Panc1 (cell line): Measurements from ENCODE around the gene SRSF3. TPM values are rescaled to one million over a fixed set of nuclear protein-coding genes. Genes with fewer than 3 reads are reported as not detected.

Source experiments
- ATAC-seq: fragments of 200-7000 bp; cut with Tn5 transposase; 2 replicates; pipeline ENCODE4 v1.9.1; 2020; ENCODE audit warnings: mild to moderate bottlenecking, moderate library complexity
- BruUV-seq: library from RNA; stranded (reverse); fragments of 400-500 nt; replicated peaks from 2 replicates; lab custom pipeline; 2021; lab: Mats Ljungman, UMichigan
- CTCF ChIA-PET: fragments of 300-600 bp; sonication (Branson Sonifier 250); formaldehyde crosslinking; loops from one replicate; lab custom pipeline; 2022; ENCODE audit warnings: antibody characterized with exemption; lab: Charles Lee
- POLR2A ChIA-PET: fragments of 300-600 bp; sonication (Branson Sonifier 250); formaldehyde crosslinking; loops from one replicate; lab custom pipeline; 2022; ENCODE audit warnings: antibody characterized with exemption; lab: Charles Lee
- DNase-seq: peaks from one replicate; pipeline ENCODE4 v3.0.0-alpha.2; 2010; ENCODE audit warnings: low read depth, low spot score
- H3K27ac ChIP-seq: 2 replicates; pipeline ENCODE4 v1.5.1; 2011; ENCODE audit warnings: mild to moderate bottlenecking, low read length, inconsistent platforms
- H3K27me3 ChIP-seq: fragments of 200-500 bp; sonication (Bioruptor generic); 2 replicates; pipeline ENCODE4 v1.6.0; 2014; ENCODE audit warnings: low read length, inconsistent platforms; ENCODE audit not compliant: control insufficient read depth, insufficient read depth
- H3K36me3 ChIP-seq: fragments of 200-500 bp; sonication (Bioruptor generic); 2 replicates; pipeline ENCODE4 v1.5.1; 2014; ENCODE audit warnings: inconsistent platforms, mild to moderate bottlenecking, low read length, moderate library complexity; ENCODE audit not compliant: control insufficient read depth, insufficient read depth
- H3K4me1 ChIP-seq: 2 replicates; pipeline ENCODE4 v1.5.1; 2011; ENCODE audit warnings: inconsistent platforms, mild to moderate bottlenecking, low read length, moderate library complexity; ENCODE audit not compliant: control insufficient read depth, insufficient read depth
- H3K4me3 ChIP-seq, 2 experiments: 2 replicates each; pipeline ENCODE4 v1.5.1; 2011 to 2012; ENCODE audit warnings: low read depth in 2 of 2, low read length in 2 of 2, mild to moderate bottlenecking in 2 of 2, inconsistent platforms in 1 of 2, moderate library complexity in 1 of 2
- H3K9me3 ChIP-seq: fragments of 200-500 bp; sonication (Bioruptor generic); 2 replicates; pipeline ENCODE4 v1.5.1; 2014; ENCODE audit warnings: low read depth, mild to moderate bottlenecking, inconsistent platforms, low read length, moderate library complexity; ENCODE audit not compliant: control insufficient read depth, insufficient read depth
- CTCF ChIP-seq: fragments of 450-650 bp; IDR thresholded peaks from 2 replicates; pipeline ENCODE4 v1.5.1; 2017; ENCODE audit warnings: mild to moderate bottlenecking
- POLR2AphosphoS5 ChIP-seq: IDR thresholded peaks from 2 replicates; pipeline ENCODE4 v1.6.1; 2012; ENCODE audit warnings: mild to moderate bottlenecking, low read depth, low read length, moderate library complexity
- REST ChIP-seq, 2 experiments: IDR thresholded peaks; 2 replicates each; pipeline ENCODE4 v1.6.1; 2011 to 2012; ENCODE audit warnings: low read depth in 2 of 2, control low read depth in 1 of 2, low read length in 1 of 2, mild to moderate bottlenecking in 1 of 2, moderate library complexity in 1 of 2; ENCODE audit not compliant: insufficient read depth in 1 of 2
- SIN3A ChIP-seq: IDR thresholded peaks from 2 replicates; pipeline ENCODE4 v1.6.1; 2012; ENCODE audit warnings: low read depth, mild to moderate bottlenecking, low read length, moderate library complexity, borderline replicate concordance; ENCODE audit not compliant: insufficient read depth
- TCF7L2 ChIP-seq: IDR thresholded peaks from 2 replicates; pipeline ENCODE4 v1.6.1; 2011; ENCODE audit warnings: mild to moderate bottlenecking, low read depth, low read length, inconsistent platforms
- in situ Hi-C: cut with HindIII; loops from 2 replicates; pipeline ENCODE4 v1.10.0; 2016; ENCODE audit warnings: low sequenced_read_pairs, low pct_unique_long_range_greater_than_20kb
- intact Hi-C: fragments of 100-400 bp; cut with micrococcal nuclease; formaldehyde crosslinking; loops from one replicate; pipeline ENCODE4 v1.10.0; 2022; ENCODE audit not compliant: unreplicated experiment
- total RNA-seq: library from RNA; stranded (reverse); gene quantifications from one replicate; pipeline ENCODE4 v1.2.1, GENCODE V29; 2021; ENCODE audit not compliant: unreplicated experiment

The SRSF3 gene
- total RNA-seq, 1 experiment from 2014 or later, result 356 TPM

- POLR2A ChIA-PET, result interaction anchor here (0.6 kb wide), 1 partner anchor 49 kb away, joined by 17 read pairs; no protein-coding TSS in a partner anchor
- in situ Hi-C loops, result no loop called here
- DNase-seq, result no peak
- Histone ChIP-seq H3K27me3 (no peaks in the 10 kb centered on the region), H3K36me3 (no peaks in the 10 kb centered on the region; the same call in none of the 2 replicates), H3K4me1 (peaks cover 10% of the 10 kb centered on the region), H3K4me3 (peak overlapping the region; percentile 64 to 98; a peak in 2 of 4 replicates), H3K27ac (peak overlapping the region; percentile 67; the same call in 1 of the 2 replicates), H3K9me3 (no peaks in the 10 kb centered on the region)
- CTCF ChIA-PET, result interaction anchor here (0.6 kb wide), 1 partner anchor 102 kb away, joined by 10 read pairs; no protein-coding TSS in a partner anchor
- TF ChIP-seq CTCF, result no peak
- no peak for TF ChIP-seq TCF7L2
- TF ChIP-seq POLR2AphosphoS5, result no peak
- TF ChIP-seq REST (IDR thresholded peaks at IDR 0.05; ENCODE audit: insufficient read depth in 1 of 2, low read depth in 2 of 2, low read length in 1 of 2), result no peak
- TF ChIP-seq SIN3A, result no peak
- ATAC-seq, result no peak
- no TSS peak for BruUV-seq
- intact Hi-C loops, result loop anchor here (2.0 kb wide), 1 partner anchor 47 kb away; the partner anchor contains the start of gene SRSF3
Measured at GRCh38 chr6:36547646-36548400, 46.3 kb upstream of the SRSF3 start.

- TF ChIP-seq REST (IDR thresholded peaks at IDR 0.05; ENCODE audit: insufficient read depth in 1 of 2, low read depth in 2 of 2, low read length in 1 of 2) (no peak), TCF7L2 (no peak), CTCF (no peak), SIN3A (no peak), POLR2AphosphoS5 (no peak)
- BruUV-seq, result no TSS peak
- Histone ChIP-seq H3K36me3 (no peaks in the 10 kb centered on the region; the same call in none of the 2 replicates), H3K4me3 (no peak overlapping the region), H3K27me3 (no peaks in the 10 kb centered on the region), H3K9me3 (no peaks in the 10 kb centered on the region), H3K27ac (peak overlapping the region; percentile 5; the same call in 1 of the 2 replicates), H3K4me1 (peaks cover 10% of the 10 kb centered on the region)
- POLR2A ChIA-PET, result interaction anchor here (0.6 to 0.7 kb wide), 2 partner anchors 45 to 48 kb away, joined by 3 to 17 read pairs; no protein-coding TSS in a partner anchor
- intact Hi-C loops (no loop called here), in situ Hi-C loops (no loop called here)
- DNase-seq (no peak), ATAC-seq (no peak)
- CTCF ChIA-PET, result interaction anchor here (0.6 kb wide), 2 partner anchors 58 to 102 kb away, joined by 3 to 10 read pairs; no protein-coding TSS in a partner anchor
Measured at GRCh38 chr6:36548401-36548743, 45.8 kb upstream of the SRSF3 start.
